ENCODE data around the gene RPS21.

RPS21 gene

GRCh38 chr20:62400021-62400420, 13.1 kb downstream of the RPS21 start:
- no peak for DNase-seq

- DNase-seq = no peak
These were observed 13.6 kb downstream of the RPS21 start for GRCh38 chr20:62400541-62400940.

DNA sequence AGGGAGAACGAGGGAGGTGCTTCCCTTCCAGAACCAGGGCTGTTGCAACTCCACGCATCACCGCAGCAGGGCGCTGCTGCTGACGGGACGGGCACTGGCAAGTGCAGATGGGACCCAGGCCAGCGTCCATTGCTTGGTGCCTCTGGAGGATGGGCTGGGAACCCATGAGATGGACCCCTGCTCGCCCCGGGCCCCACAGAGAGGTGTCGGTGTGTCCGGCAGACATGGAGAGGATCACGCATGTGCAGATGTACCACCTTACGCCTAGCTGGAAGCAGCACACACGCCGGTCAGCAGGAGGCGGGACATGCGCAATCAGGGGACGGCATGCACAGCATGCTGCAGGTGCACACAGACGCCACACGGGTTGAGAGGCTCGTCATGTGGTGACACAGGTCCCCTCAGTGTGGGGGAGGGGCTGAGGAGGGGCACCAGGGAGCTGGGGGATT, 14.5 kb downstream of the RPS21 start:
- no peak for DNase-seq

- DNase-seq = no peak
These were observed 15.7 kb downstream of the RPS21 start for GRCh38 chr20:62402456-62403150.

- no peak for DNase-seq
These were observed 16.4 kb downstream of the RPS21 start for GRCh38 chr20:62403331-62403730.

DNA sequence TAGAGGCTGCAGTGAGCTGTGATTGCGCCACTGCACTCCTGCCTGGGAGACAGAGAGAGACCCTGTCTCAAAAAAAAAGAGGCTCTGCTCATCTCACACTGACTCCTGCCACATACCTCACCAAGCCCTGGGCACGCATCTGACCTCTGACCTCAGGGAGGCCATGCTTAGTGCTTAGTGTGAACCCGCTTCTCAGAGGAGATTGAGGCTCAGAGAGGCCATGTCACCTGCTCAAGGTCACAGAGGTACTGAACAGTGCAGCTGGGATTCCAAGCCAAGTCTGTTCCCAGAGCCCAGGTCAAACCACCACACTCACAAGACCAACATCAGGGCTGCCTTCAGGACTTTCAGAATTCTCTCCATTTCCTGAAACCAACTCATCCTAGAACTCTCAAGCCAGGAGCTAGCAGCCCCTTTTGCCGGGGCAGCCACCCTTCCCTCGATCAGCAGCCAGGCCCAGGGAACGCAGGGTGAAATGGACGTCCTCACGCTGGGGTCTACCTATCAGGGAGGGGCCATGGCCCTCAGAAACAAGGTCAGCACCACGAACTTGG, 17.3 kb downstream of the RPS21 start:
- DNase-seq = no peak

GRCh38 chr20:62404761-62405107, 17.8 kb downstream of the RPS21 start:
- no peak for DNase-seq

- no peak for DNase-seq
These were observed 18.4 kb downstream of the RPS21 start for GRCh38 chr20:62405108-62405980.

- DNase-seq = no peak
These were observed 19.1 kb downstream of the RPS21 start for GRCh38 chr20:62405981-62406513.

DNA sequence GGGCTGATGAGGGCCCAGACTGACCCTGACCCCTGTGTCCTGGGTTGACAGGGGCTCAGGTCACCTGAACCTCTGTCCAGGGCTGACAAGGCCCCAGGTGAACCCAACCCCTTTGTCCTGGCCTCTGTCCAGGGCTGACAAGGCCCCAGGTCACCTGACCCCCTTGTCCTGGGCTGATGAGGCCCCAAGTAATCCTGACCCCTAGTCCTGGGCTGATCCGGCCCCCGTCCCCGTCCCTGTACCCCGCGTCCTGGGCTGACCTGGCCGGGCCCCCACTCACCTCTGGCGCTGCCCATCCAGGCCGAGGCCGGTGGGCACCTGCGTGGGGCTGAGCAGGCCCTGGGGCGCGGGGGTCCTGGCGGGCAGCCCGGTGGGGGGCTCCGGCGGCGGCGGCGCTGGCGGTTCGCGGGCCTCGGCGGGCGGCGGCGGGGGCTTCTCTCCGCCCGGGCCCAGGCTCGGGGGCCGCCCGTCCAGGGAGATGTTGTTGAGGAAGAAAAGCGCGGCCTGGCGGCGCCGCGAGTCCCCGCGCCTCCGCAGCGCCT, 19.8 kb downstream of the RPS21 start:
- no peak for DNase-seq

- peak; percentile 50 for DNase-seq
These were observed 20.5 kb downstream of the RPS21 start, which contains the start of gene CABLES2 for GRCh38 chr20:62407221-62407992. Gene CABLES2 (minus strand): TSS chr20:62407285. CDS start chr20:62407276, 9 bp downstream.

DNA sequence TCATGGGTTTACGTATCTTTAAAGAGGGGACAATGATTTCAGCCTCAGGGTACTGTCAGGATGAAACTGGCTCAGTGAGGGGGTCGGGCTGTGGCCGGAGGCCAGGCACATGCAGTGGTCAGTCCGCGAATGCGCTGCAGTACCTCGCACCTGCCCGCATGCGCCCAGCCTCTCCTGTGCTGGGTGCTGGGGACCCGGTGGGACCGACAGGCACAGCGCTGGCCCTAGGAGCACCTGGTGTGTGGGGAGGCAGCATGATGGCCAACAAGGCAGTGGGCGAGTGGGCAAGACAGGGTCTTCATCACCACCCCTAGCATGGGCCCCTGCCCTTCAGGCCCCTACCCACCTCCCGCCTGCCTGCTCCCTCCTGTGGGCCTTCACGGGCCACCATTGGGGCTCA, 21.2 kb downstream of the RPS21 start:
- DNase-seq = no peak

DNA sequence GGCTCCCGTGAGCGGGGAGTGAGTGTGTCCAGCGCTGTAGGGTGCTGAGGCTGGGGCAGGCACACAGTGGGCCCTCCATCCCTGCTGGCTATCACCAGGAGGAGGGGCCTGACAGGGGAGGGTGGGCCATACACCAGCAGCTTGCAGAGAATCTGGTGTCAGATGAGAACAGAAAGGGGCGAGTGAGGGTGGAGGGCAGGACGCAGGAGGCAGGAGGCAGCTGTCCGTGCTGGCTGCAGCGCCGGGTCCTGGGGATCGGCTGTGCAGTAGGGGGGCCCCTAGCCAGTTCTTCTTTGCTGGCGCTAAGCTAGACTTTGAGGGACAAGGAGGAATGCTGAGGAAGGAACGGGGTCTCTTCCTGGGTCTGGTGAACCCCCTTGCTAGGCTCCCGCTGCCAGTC, 21.7 kb downstream of the RPS21 start:
- DNase-seq = no peak

DNA sequence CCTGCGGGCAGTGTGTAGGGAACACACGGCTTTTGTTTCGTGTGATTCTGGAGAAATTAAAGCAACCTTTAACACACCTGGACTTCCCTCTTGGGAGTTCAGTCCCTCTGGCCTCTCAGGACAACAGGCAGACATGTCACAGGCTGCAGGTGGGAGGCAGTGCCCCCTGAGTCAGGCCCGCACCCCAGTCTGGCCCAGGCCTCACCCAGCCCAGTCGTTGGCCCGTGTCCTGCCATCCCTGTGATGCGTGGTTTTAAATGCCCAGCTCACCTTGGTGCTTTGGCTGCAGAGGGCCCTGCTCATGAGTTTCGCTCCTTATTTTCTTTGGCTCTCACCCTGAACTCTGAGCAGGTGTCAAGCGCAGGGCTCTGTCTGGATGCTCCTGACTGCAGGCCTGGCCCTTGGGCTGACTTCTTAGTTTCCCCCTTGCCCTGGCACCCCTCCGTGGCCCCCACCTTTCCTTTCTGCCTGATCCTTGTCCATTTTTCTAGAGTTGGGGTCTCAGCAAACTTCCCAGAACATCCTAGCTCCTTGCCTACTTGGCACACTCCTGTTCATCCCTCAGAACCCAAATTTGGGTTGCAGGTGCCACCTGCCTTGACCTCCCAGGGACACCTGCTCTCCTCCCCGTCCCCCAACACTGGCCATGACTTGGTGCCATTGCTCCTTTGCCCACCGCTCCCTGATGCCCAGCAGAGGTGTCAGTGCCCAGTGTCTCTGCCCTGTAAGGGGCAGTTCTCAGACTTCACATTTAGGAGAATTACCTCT, 22.4 kb downstream of the RPS21 start:
- no peak for DNase-seq

GRCh38 chr20:62409931-62410745, 23.2 kb downstream of the RPS21 start:
- peak; percentile 46 for DNase-seq

DNA sequence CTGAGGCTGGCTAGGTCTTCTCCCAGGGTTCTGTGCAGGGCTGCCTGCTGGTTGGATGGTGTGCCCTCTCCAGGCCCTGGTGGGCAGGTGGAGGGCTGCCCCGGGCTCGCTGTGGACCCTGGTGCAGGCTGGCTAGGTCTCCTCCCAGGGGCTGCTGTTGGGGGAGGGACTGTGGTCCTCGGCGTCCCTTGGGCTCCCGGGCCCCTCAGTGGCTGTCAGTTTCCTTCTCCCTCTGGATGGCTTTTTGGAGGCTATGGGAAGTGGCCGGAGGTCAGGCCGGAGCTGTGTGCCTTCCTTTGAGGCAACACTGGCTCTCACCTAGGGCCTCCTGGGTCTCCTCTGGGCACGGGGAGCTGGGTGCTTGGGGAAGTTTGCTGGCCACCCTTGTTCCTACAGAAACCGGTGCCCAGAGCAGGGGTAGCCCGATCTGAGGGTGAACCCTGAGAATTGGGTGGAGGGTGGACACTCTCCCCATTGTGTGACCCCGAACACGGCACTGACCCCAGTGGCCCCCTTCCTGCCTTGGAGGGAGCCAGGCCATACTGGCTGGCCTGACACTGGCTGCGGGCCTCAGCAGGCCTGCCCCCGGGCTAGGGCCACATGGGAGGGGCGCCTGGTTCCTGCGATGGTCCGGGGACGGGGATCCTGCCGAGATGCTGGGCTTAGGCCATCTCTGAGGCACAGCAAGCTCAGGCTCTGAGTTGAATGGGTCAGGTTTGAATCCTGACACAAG, 24.0 kb downstream of the RPS21 start:
- DNase-seq = no peak

DNA sequence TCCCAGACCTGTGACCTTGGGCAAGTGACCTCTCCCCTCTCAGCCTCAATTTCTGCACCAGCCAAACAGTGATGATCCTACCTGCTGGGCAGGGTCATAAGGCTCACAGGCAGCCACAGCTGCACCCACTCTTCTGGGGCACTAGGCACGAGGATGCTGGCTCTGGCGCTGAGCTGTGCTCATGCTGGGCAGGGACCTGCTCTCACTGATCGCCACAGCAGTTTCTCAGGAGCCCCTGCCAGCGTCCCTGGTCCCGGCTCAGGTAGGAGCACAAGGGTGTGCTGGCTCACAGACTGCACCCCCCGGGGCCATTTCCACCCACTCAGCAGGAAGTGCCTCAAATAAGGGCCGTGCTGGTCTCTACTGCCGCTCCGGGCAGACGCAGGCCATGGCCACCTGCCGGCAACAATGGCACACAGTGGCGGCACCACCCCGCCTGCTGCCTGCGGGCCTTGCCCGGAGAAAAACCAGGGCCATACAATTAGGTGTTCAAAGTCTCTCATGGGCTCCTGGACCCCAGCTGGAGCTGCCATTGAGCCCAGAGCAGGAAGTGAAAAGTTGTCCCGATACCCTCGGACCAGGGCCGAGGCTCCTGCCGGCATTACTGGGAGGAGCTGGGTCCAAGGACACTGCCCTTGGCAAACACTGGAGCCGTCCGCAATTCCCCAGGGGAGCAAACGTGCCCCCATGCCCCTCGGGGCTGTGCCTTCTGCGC, 24.7 kb downstream of the RPS21 start:
- no peak for DNase-seq

DNA sequence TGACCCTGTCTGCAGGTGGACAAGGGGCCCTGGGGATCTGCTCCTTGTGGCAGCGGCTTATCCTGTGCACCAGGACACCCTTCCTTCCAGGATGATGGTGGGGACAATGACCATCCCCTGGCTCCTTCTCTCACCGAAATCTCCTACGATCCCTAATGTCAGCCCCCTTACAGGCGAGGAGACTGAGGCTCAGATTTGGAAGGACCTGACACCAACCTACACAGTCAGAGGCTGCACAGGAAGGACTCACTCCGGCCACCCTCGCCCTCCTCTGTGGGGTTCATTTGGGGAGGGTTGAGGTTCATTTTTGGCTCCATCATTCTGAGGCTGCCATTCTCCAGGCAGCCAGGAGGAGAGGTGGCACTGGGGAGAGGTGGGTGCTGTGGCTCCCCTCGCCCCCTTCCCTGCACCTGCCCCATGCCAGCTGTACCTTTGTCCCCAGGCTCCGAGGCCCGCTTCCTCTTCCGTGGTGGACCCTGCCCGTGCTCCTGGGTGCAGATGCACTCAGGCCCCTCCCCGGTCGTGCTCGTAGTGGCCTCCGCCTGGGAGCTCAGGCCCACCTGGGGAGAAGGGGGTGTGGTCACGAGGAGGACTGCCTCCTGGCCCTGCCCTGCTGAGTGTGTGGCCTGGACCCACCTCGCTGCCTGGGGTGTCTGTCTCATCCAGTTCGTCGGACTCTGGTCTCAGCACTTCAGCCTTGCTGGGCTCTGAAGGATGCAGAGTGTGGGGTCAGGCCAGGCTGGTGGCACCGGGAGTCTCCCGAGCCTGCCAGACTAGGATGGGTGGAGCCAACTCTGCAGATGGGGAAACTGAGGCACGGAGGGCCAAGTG, 25.5 kb downstream of the RPS21 start:
- DNase-seq = no peak
